Measurements from ENCODE around the gene TECR.

TECR gene

GRCh38 chr19:14567079-14567478 is 37.7 kb downstream of the TECR start:
- H3K9me3 ChIP-seq (ENCODE audit: control insufficient read depth in 2 of 2, low read length in 2 of 2), result no peaks in the 10 kb centered on the region
- H3K27ac ChIP-seq (ENCODE audit: low read depth in 2 of 2, low read length in 2 of 2), result no peak overlapping the region
- no peak overlapping the region for H3K4me3 ChIP-seq (ENCODE audit: low read length in 2 of 2)
- peaks cover 10 to 19% of the 10 kb centered on the region in 2 donors for H3K4me1 ChIP-seq (ENCODE audit: control insufficient read depth in 2 of 2, insufficient read depth in 2 of 2, low read length in 2 of 2)
- H3K27me3 ChIP-seq (ENCODE audit: control insufficient read depth in 2 of 2, insufficient read depth in 2 of 2, low read length in 2 of 2), result no peaks in the 10 kb centered on the region
- peaks cover 12% of the 10 kb centered on the region in 2 donors for H3K36me3 ChIP-seq (ENCODE audit: control insufficient read depth in 2 of 2, insufficient read depth in 2 of 2, low read length in 2 of 2)
- H3K9ac ChIP-seq (ENCODE audit: low read depth in 1 of 2, low read length in 2 of 2), result no peak overlapping the region

- Histone ChIP-seq H3K9ac (ENCODE audit: low read depth in 1 of 2, low read length in 2 of 2) (peak overlapping the region; percentile 90 to 95), H3K36me3 (ENCODE audit: control insufficient read depth in 2 of 2, insufficient read depth in 2 of 2, low read length in 2 of 2) (peaks cover 7 to 8% of the 10 kb centered on the region in 2 donors), H3K9me3 (ENCODE audit: control insufficient read depth in 2 of 2, low read length in 2 of 2) (no peaks in the 10 kb centered on the region), H3K27ac (ENCODE audit: low read depth in 2 of 2, low read length in 2 of 2) (peak overlapping the region; percentile 73 to 86), H3K4me1 (ENCODE audit: control insufficient read depth in 2 of 2, insufficient read depth in 2 of 2, low read length in 2 of 2) (peaks cover 12 to 19% of the 10 kb centered on the region in 2 donors), H3K27me3 (ENCODE audit: control insufficient read depth in 2 of 2, insufficient read depth in 2 of 2, low read length in 2 of 2) (no peaks in the 10 kb centered on the region), H3K4me3 (ENCODE audit: low read length in 2 of 2) (peak overlapping the region; percentile 98 to 99)
Observed at GRCh38 chr19:14570864-14571527, 41.6 kb downstream of the TECR start.

- peaks cover 2 to 5% of the 10 kb centered on the region in 2 donors for H3K36me3 ChIP-seq (ENCODE audit: control insufficient read depth in 2 of 2, insufficient read depth in 2 of 2, low read length in 2 of 2)
- H3K9ac ChIP-seq (ENCODE audit: low read depth in 1 of 2, low read length in 2 of 2), result peak within 1 kb of the TSS; percentile 90 to 95
- H3K27me3 ChIP-seq (ENCODE audit: control insufficient read depth in 2 of 2, insufficient read depth in 2 of 2, low read length in 2 of 2), result no peaks in the 10 kb centered on the region
- H3K4me1 ChIP-seq (ENCODE audit: control insufficient read depth in 2 of 2, insufficient read depth in 2 of 2, low read length in 2 of 2), result peaks cover 12 to 19% of the 10 kb centered on the region in 2 donors
- H3K9me3 ChIP-seq (ENCODE audit: control insufficient read depth in 2 of 2, low read length in 2 of 2), result no peaks in the 10 kb centered on the region
- H3K27ac ChIP-seq (ENCODE audit: low read depth in 2 of 2, low read length in 2 of 2), result peak within 1 kb of the TSS; percentile 73 to 86
- peak within 1 kb of the TSS; percentile 98 to 99 for H3K4me3 ChIP-seq (ENCODE audit: low read length in 2 of 2)
Observed at GRCh38 chr19:14571695-14572490, 42.5 kb downstream of the TECR start, which contains the start of gene NDUFB7. Gene NDUFB7, minus strand, starts transcription at chr19:14572066. Its CDS starts 66 bp downstream, at chr19:14572000.

GRCh38 chr19:14575428-14575980 is 46.1 kb downstream of the TECR start:
- H3K36me3 ChIP-seq (ENCODE audit: control insufficient read depth in 2 of 2, insufficient read depth in 2 of 2, low read length in 2 of 2), result no peaks in the 10 kb centered on the region
- no peaks in the 10 kb centered on the region for H3K27me3 ChIP-seq (ENCODE audit: control insufficient read depth in 2 of 2, insufficient read depth in 2 of 2, low read length in 2 of 2)
- H3K4me1 ChIP-seq (ENCODE audit: control insufficient read depth in 2 of 2, insufficient read depth in 2 of 2, low read length in 2 of 2), result peaks cover 8 to 9% of the 10 kb centered on the region in 2 donors
- H3K4me3 ChIP-seq (ENCODE audit: low read length in 2 of 2), result no peak overlapping the region
- no peaks in the 10 kb centered on the region for H3K9me3 ChIP-seq (ENCODE audit: control insufficient read depth in 2 of 2, low read length in 2 of 2)
- H3K9ac ChIP-seq (ENCODE audit: low read depth in 1 of 2, low read length in 2 of 2), result no peak overlapping the region
- no peak overlapping the region for H3K27ac ChIP-seq (ENCODE audit: low read depth in 2 of 2, low read length in 2 of 2)

- Histone ChIP-seq H3K27me3 (ENCODE audit: control insufficient read depth in 2 of 2, insufficient read depth in 2 of 2, low read length in 2 of 2) (no peaks in the 10 kb centered on the region), H3K9me3 (ENCODE audit: control insufficient read depth in 2 of 2, low read length in 2 of 2) (no peaks in the 10 kb centered on the region), H3K9ac (ENCODE audit: low read depth in 1 of 2, low read length in 2 of 2) (no peak overlapping the region), H3K36me3 (ENCODE audit: control insufficient read depth in 2 of 2, insufficient read depth in 2 of 2, low read length in 2 of 2) (no peaks in the 10 kb centered on the region), H3K27ac (ENCODE audit: low read depth in 2 of 2, low read length in 2 of 2) (no peak overlapping the region), H3K4me3 (ENCODE audit: low read length in 2 of 2) (no peak overlapping the region), H3K4me1 (ENCODE audit: control insufficient read depth in 2 of 2, insufficient read depth in 2 of 2, low read length in 2 of 2) (peaks cover 0 to 4% of the 10 kb centered on the region in 2 donors)
Observed at GRCh38 chr19:14576363-14576762, 47.0 kb downstream of the TECR start.

GRCh38 chr19:14577264-14577663 is 47.9 kb downstream of the TECR start:
- no peaks in the 10 kb centered on the region for H3K36me3 ChIP-seq (ENCODE audit: control insufficient read depth in 2 of 2, insufficient read depth in 2 of 2, low read length in 2 of 2)
- H3K27ac ChIP-seq (ENCODE audit: low read depth in 2 of 2, low read length in 2 of 2), result no peak overlapping the region
- no peak overlapping the region for H3K4me3 ChIP-seq (ENCODE audit: low read length in 2 of 2)
- H3K9ac ChIP-seq (ENCODE audit: low read depth in 1 of 2, low read length in 2 of 2), result no peak overlapping the region
- peaks cover 0 to 3% of the 10 kb centered on the region in 2 donors for H3K4me1 ChIP-seq (ENCODE audit: control insufficient read depth in 2 of 2, insufficient read depth in 2 of 2, low read length in 2 of 2)
- no peaks in the 10 kb centered on the region for H3K27me3 ChIP-seq (ENCODE audit: control insufficient read depth in 2 of 2, insufficient read depth in 2 of 2, low read length in 2 of 2)
- H3K9me3 ChIP-seq (ENCODE audit: control insufficient read depth in 2 of 2, low read length in 2 of 2), result no peaks in the 10 kb centered on the region

GRCh38 chr19:14577885-14578427 is 48.6 kb downstream of the TECR start:
- Histone ChIP-seq H3K27ac (ENCODE audit: low read depth in 2 of 2, low read length in 2 of 2) (no peak overlapping the region), H3K9ac (ENCODE audit: low read depth in 1 of 2, low read length in 2 of 2) (no peak overlapping the region), H3K27me3 (ENCODE audit: control insufficient read depth in 2 of 2, insufficient read depth in 2 of 2, low read length in 2 of 2) (no peaks in the 10 kb centered on the region), H3K9me3 (ENCODE audit: control insufficient read depth in 2 of 2, low read length in 2 of 2) (no peaks in the 10 kb centered on the region), H3K4me3 (ENCODE audit: low read length in 2 of 2) (no peak overlapping the region), H3K4me1 (ENCODE audit: control insufficient read depth in 2 of 2, insufficient read depth in 2 of 2, low read length in 2 of 2) (peaks cover 0 to 3% of the 10 kb centered on the region in 2 donors), H3K36me3 (ENCODE audit: control insufficient read depth in 2 of 2, insufficient read depth in 2 of 2, low read length in 2 of 2) (no peaks in the 10 kb centered on the region)

GRCh38 chr19:14580623-14581237 is 51.3 kb downstream of the TECR start:
- Histone ChIP-seq H3K27me3 (ENCODE audit: control insufficient read depth in 2 of 2, insufficient read depth in 2 of 2, low read length in 2 of 2) (no peaks in the 10 kb centered on the region), H3K27ac (ENCODE audit: low read depth in 2 of 2, low read length in 2 of 2) (no peak overlapping the region), H3K4me1 (ENCODE audit: control insufficient read depth in 2 of 2, insufficient read depth in 2 of 2, low read length in 2 of 2) (no peaks in the 10 kb centered on the region), H3K9me3 (ENCODE audit: control insufficient read depth in 2 of 2, low read length in 2 of 2) (no peaks in the 10 kb centered on the region), H3K4me3 (ENCODE audit: low read length in 2 of 2) (no peak overlapping the region), H3K36me3 (ENCODE audit: control insufficient read depth in 2 of 2, insufficient read depth in 2 of 2, low read length in 2 of 2) (no peaks in the 10 kb centered on the region), H3K9ac (ENCODE audit: low read depth in 1 of 2, low read length in 2 of 2) (no peak overlapping the region)

- no peaks in the 10 kb centered on the region for H3K4me1 ChIP-seq (ENCODE audit: control insufficient read depth in 2 of 2, insufficient read depth in 2 of 2, low read length in 2 of 2)
- no peaks in the 10 kb centered on the region for H3K36me3 ChIP-seq (ENCODE audit: control insufficient read depth in 2 of 2, insufficient read depth in 2 of 2, low read length in 2 of 2)
- no peak within 1 kb of the TSS for H3K9ac ChIP-seq (ENCODE audit: low read depth in 1 of 2, low read length in 2 of 2)
- H3K9me3 ChIP-seq (ENCODE audit: control insufficient read depth in 2 of 2, low read length in 2 of 2), result no peaks in the 10 kb centered on the region
- H3K27ac ChIP-seq (ENCODE audit: low read depth in 2 of 2, low read length in 2 of 2), result no peak within 1 kb of the TSS
- H3K4me3 ChIP-seq (ENCODE audit: low read length in 2 of 2), result peak within 1 kb of the TSS in 1 of 2 donors; percentile 26
- H3K27me3 ChIP-seq (ENCODE audit: control insufficient read depth in 2 of 2, insufficient read depth in 2 of 2, low read length in 2 of 2), result no peaks in the 10 kb centered on the region
Observed at GRCh38 chr19:14582894-14583340, 53.5 kb downstream of the TECR start, which contains the start of gene CLEC17A. Gene CLEC17A, plus strand, starts transcription at chr19:14583084. Its CDS starts 77 bp downstream, at chr19:14583161.

All from mucosa of rectum (tissue), 2 donors.